Subcutaneous adipose tissue (tissue), 4 donors: Measurements from ENCODE around the gene VPS8. TPM values are rescaled to one million over a fixed set of nuclear protein-coding genes. Genes with fewer than 3 reads are reported as not detected.

ENCODE experiments used
- total RNA-seq, 4 donors: library from RNA; depleted of rRNA; stranded (reverse); fragments of >200 nt; gene quantifications; one replicate each; pipeline ENCODE4 v1.1.0, GENCODE V29; 2016
- TF ChIP-seq, protein P1 (sequence below): fragments of 450-650 bp; IDR thresholded peaks from one replicate; pipeline ENCODE4 v1.5.1; 2016; ENCODE audit warnings: low read depth, mild to moderate bottlenecking, control low read depth, antibody characterized with exemption, moderate library complexity

VPS8 gene
- total RNA-seq, 4 donors from 2014 or later: 60.3 to 89.4 (median 66.2) TPM

DNA sequence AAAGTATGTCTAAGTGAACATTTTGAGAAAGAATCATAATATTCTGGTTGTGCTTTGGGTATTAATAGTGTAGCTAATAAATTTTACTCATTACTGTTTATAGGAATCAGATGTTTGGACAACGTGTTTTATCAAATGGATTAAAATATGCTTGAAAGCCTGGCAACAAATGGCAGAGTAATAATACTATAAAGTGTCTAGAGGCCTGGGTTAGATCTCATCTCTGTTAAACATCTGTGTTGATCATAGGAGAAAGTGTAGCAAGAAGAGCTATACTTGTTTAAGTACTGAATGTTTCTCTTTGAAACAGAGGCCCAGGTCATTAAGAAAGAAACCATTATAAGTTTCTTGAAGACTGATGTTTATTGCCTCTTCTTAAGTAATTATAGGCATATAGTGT is 30.5 kb downstream of the VPS8 start:
- TF ChIP-seq, protein P1, sequence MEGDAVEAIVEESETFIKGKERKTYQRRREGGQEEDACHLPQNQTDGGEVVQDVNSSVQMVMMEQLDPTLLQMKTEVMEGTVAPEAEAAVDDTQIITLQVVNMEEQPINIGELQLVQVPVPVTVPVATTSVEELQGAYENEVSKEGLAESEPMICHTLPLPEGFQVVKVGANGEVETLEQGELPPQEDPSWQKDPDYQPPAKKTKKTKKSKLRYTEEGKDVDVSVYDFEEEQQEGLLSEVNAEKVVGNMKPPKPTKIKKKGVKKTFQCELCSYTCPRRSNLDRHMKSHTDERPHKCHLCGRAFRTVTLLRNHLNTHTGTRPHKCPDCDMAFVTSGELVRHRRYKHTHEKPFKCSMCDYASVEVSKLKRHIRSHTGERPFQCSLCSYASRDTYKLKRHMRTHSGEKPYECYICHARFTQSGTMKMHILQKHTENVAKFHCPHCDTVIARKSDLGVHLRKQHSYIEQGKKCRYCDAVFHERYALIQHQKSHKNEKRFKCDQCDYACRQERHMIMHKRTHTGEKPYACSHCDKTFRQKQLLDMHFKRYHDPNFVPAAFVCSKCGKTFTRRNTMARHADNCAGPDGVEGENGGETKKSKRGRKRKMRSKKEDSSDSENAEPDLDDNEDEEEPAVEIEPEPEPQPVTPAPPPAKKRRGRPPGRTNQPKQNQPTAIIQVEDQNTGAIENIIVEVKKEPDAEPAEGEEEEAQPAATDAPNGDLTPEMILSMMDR: no peak

DNA sequence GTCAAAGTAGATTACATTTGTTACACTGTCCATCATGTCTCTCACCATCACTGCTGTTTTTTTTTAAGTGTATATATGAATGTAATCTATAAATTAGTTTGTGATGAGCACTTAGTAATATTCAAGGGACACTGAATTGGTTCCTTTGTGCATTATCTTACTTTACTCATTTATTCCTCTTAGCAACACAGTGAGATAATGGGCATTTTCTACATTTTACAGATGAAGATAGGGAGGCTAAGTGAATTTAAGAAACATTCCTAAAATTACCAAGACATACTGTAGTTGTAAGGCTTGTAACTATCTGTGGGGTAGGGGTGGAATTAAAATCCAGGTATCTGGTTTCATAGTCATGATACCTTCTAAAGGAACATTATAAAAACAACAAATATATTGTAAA is 33.9 kb downstream of the VPS8 start:
- TF ChIP-seq, protein P1: no peak

DNA sequence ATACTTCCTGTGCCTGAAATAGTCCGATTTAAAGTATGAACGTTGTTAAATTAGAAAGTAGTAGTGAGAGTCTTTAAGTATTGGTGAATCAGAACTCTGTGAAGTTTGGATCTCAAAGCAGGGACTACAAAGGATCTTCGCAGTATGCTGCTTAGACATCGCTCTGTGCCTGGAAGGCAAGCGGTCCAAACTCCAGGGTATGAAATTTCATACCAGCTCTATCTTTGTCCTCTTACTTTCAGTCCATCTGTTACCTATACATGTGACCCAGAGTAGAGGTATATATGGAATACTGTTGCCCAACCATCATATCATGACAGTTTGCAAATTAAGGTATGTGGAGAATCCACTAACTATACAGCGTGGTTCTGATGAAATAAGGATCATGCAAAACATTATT is 34.5 kb downstream of the VPS8 start:
- TF ChIP-seq, protein P1: no peak

DNA sequence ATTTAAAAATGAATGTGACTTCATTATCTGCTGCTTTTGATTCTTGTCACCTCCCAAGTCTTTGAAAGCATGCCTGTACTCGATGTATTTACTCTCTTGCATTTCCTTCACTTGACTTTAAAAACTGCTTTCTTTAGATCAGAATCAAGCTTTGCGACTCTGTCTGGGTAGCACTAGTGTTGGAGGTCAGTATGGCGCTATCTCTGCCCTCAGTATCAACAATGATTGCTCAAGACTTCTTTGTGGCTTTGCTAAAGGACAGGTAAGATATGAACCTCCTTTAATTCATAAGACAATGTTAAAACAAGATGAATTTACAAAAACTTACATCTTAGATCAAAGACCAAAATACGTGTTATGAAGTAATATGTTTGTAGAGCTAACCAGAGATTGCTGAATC is 37.0 kb downstream of the VPS8 start:
- TF ChIP-seq, protein P1: no peak

DNA sequence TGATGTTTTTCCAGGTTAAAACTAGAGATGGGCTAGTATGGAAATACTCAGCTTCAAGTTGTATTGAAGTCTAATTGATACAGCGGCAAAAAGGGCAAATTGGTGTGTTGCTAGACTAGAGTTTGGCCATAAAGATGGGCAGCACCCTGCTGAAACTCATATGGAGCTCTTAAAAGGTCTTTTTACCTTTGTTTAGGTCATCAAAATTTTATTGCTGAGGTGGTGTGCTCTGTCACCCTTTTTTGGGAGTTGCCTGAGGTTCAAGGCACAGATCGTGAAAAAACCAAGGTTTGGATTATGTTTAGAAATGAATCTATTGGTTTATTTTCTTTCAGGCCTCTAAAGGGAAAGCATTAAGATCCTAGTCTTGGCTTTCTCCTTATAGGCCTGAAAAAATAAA is 38.2 kb downstream of the VPS8 start:
- TF ChIP-seq, protein P1: no peak

DNA sequence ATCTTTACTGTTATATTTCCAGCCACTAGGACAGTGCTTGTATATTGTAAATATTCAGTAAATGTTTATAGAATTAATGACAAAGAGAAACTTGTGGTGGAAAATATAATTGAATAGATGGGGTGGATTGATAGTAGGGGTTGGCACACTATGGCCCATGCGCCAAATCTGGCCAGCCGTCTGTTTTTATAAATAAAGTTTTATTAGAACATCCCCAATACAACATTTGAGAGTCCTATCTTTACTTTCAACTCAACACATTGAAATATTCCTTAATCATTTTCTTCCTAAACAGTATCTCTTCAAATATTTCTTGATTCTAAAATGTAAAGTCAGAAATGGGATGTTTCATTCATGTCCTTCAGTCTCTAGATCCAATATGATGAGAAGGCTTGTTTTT is 45.1 kb downstream of the VPS8 start:
- TF ChIP-seq, protein P1: no peak

DNA sequence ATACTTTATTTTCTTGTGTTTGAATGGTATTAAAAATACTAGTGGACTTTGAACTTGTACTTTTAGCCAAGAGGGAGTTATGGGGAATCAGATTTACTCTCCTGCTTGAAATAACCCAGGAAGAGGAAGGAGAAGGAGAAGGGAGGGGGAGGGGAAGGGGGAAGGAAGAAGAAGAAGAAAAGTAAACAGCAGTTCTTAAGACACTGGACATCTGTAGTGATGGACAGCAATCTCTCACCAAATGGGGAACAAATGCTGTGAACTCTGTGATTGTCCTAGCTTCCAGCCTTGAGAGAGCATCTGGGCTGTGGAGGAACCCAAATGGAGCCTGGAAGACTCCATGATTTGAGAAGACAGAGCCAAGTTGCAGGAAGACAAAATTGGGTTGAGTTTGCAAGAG is 52.0 kb downstream of the VPS8 start:
- TF ChIP-seq, protein P1: no peak
